PFSK-1 (cell line): ENCODE results near the gene NHLRC1.

Source experiments
- FOXP2 ChIP-seq: optimal IDR thresholded peaks from 2 replicates; pipeline ENCODE3; 2011; ENCODE audit warnings: borderline replicate concordance, control low read depth, inconsistent platforms; ENCODE audit not compliant: insufficient read depth; ENCODE audit errors: extremely low read length, extremely low read depth
- POLR2AphosphoS5 ChIP-seq: IDR thresholded peaks from 2 replicates; pipeline ENCODE4 v1.6.1; 2012; ENCODE audit warnings: low read depth, mild to moderate bottlenecking, control low read depth, low read length, moderate library complexity
- REST ChIP-seq, 2 experiments: IDR thresholded peaks; 2 replicates each; pipeline versions ENCODE4 v1.6.1 to v1.8.0; 2011 to 2012; ENCODE audit warnings: low read depth in 2 of 2, low read length in 2 of 2, control low read depth in 1 of 2, inconsistent platforms in 1 of 2, mild to moderate bottlenecking in 1 of 2, moderate library complexity in 1 of 2; ENCODE audit not compliant: insufficient read depth in 1 of 2
- SIN3A ChIP-seq: IDR thresholded peaks from 2 replicates; pipeline ENCODE4 v1.6.1; 2012; ENCODE audit warnings: mild to moderate bottlenecking, low read length, moderate library complexity, borderline replicate concordance; ENCODE audit not compliant: insufficient read depth
- TAF1 ChIP-seq: IDR thresholded peaks from 2 replicates; pipeline ENCODE4 v1.6.1; 2012; ENCODE audit warnings: low read length, control low read depth, borderline replicate concordance; ENCODE audit not compliant: insufficient read depth

DNA sequence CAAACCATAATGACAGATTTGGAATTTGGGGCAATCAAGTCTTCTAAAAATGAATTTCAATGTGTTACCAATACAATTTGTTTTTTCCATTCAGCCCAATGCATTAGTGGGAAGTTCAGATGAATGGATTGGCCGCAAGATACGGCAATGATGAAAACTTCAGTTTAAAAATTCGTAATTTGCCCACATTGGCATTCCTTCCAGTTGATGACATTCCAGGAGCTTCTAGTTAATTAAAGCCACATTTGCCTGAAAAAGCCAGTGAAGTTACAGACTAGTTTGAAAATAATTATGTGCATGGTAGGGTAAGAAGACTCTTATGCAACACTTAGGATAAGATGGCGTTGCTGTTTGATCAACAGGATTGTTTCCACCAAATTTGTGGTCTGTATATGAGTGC, 46.2 kb downstream of the NHLRC1 start:
- no peak for TF ChIP-seq POLR2AphosphoS5
- no peak for TF ChIP-seq REST (IDR thresholded peaks at IDR 0.05; ENCODE audit: insufficient read depth in 1 of 2, low read depth in 2 of 2, low read length in 2 of 2)
- TF ChIP-seq TAF1 = no peak
- no peak for TF ChIP-seq SIN3A
- no peak for TF ChIP-seq FOXP2
